ENCODE data around the gene PDYN. TPM values are rescaled to one million over a fixed set of nuclear protein-coding genes. Genes with fewer than 3 reads are reported as not detected.

Gene PDYN
- total and polyA plus RNA-seq, 9 of the 15 experiments (the other 6 are each of a cell fraction or from before 2014, with no cell fraction given) = not detected

GRCh38 chr20:1946442-1946761, 47.5 kb downstream of the PDYN start (continued):
- no peak for TF ChIP-seq ZNF609 (CRISPR knock-in tag; IDR thresholded peaks at IDR 0.05; ENCODE audit: borderline replicate concordance)

GRCh38 chr20:1945660-1946059, 48.2 kb downstream of the PDYN start:
- DNase-seq (ENCODE audit: extremely low read depth in 1 of 4, low spot score in 3 of 4) (no peak), ATAC-seq (no peak), FAIRE-seq (no peak)
- H3K9me1 ChIP-seq (ENCODE audit: control insufficient read depth, insufficient read depth, low read length) = no peaks in the 10 kb centered on the region
- intact Hi-C loops (cut with micrococcal nuclease) (no loop called here), in situ Hi-C loops (cut with MboI) (no loop called here)
- H3K4me3 ChIP-seq = no peak overlapping the region
- H3K9me3 ChIP-seq (replicated peaks; ENCODE audit: control insufficient read depth, insufficient read depth, low read depth, low read length) = no peaks in the 10 kb centered on the region
- H3K4me1 ChIP-seq (replicated peaks in 1 of 2; ENCODE audit: control insufficient read depth in 2 of 2, insufficient read depth in 2 of 2, low read length in 2 of 2) = no peaks in the 10 kb centered on the region
- WGBS (ENCODE audit: insufficient coverage, low coverage, missing lambda C conversion rate) = 0% methylated on average over 7 of the region's 7 CpGs
- no peaks in the 10 kb centered on the region for H3K79me2 ChIP-seq (ENCODE audit: control insufficient read depth, insufficient read depth, low read length)
- TF ChIP-seq KAT2B (IDR thresholded peaks at IDR 0.05; ENCODE audit: low read depth, low read length) (no peak), HDAC1 (IDR thresholded peaks at IDR 0.05) (no peak), TRIM28 (IDR thresholded peaks at IDR 0.05) (no peak), NR2F6 (CRISPR knock-in tag; IDR thresholded peaks at IDR 0.05) (no peak)
- CTCF ChIA-PET (ENCODE audit: low intra/inter-chr PET ratio) = no interaction called here
- H3K27ac ChIP-seq (ENCODE audit: extremely low read depth, low read depth, low read length) = no peak overlapping the region
- BruUV-seq (replicated peaks) = no TSS peak
- H4K20me1 ChIP-seq (replicated peaks; ENCODE audit: control insufficient read depth, insufficient read depth, low read length) = no peaks in the 10 kb centered on the region; the same call in 1 of the 2 replicates
- H3K9ac ChIP-seq (ENCODE audit: insufficient read depth in 1 of 2, low read depth in 2 of 2, low read length in 2 of 2) = no peak overlapping the region
- POLR2A ChIA-PET = no interaction called here
- H2AFZ ChIP-seq (ENCODE audit: low read depth, low read length) = no peak overlapping the region
- peaks cover 0 to 33% of the 10 kb centered on the region in 2 experiments; a peak in 4 of 5 replicates for H3K27me3 ChIP-seq (ENCODE audit: control insufficient read depth in 2 of 2, insufficient read depth in 2 of 2, low read length in 2 of 2)
- no peak overlapping the region for H3K4me2 ChIP-seq (ENCODE audit: insufficient read depth, low read length)
- no peaks in the 10 kb centered on the region for H3K36me3 ChIP-seq (ENCODE audit: control insufficient read depth, insufficient read depth, low read length)

Measured in K562 (cell line).